ENCODE measurements around the gene MADD. TPM values are rescaled to one million over a fixed set of nuclear protein-coding genes. Genes with fewer than 3 reads are reported as not detected.

MADD gene
- total RNA-seq, 1 donor from 2014 or later, result 31.7 TPM

DNA sequence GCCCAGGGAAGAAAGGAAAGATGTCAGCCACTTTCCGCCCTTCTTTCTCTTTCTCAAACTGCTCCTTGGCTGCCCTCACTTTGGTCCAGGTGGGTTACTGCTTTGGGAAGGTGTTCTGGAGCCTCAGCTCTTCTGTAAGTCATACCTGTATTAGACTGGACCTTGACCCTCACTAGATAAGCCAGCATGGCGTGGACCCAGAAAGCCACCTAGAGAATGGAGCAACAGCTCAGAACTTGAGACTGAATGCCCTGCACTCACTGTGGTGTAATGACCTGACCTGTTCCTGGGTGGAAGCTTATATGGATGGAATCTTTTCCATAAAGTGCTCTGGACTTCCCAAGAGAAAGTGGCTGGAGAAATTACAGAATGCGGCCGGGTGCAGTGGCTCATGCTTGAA is 36.9 kb upstream of the MADD start:
- Histone ChIP-seq H3K27ac (no peak overlapping the region), H3K4me1 (no peaks in the 10 kb centered on the region), H3K36me3 (peaks cover 19 to 74% of the 10 kb centered on the region in 2 donors), H3K27me3 (no peaks in the 10 kb centered on the region), H3K4me3 (no peak overlapping the region), H3K9me3 (no peaks in the 10 kb centered on the region)
- TF ChIP-seq, protein P1, sequence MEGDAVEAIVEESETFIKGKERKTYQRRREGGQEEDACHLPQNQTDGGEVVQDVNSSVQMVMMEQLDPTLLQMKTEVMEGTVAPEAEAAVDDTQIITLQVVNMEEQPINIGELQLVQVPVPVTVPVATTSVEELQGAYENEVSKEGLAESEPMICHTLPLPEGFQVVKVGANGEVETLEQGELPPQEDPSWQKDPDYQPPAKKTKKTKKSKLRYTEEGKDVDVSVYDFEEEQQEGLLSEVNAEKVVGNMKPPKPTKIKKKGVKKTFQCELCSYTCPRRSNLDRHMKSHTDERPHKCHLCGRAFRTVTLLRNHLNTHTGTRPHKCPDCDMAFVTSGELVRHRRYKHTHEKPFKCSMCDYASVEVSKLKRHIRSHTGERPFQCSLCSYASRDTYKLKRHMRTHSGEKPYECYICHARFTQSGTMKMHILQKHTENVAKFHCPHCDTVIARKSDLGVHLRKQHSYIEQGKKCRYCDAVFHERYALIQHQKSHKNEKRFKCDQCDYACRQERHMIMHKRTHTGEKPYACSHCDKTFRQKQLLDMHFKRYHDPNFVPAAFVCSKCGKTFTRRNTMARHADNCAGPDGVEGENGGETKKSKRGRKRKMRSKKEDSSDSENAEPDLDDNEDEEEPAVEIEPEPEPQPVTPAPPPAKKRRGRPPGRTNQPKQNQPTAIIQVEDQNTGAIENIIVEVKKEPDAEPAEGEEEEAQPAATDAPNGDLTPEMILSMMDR (IDR thresholded peaks at IDR 0.05), result no peak
- DNase-seq (ENCODE audit: low spot score in 2 of 2), result no peak
- intact Hi-C loops (cut with DNase I), result no loop called here

DNA sequence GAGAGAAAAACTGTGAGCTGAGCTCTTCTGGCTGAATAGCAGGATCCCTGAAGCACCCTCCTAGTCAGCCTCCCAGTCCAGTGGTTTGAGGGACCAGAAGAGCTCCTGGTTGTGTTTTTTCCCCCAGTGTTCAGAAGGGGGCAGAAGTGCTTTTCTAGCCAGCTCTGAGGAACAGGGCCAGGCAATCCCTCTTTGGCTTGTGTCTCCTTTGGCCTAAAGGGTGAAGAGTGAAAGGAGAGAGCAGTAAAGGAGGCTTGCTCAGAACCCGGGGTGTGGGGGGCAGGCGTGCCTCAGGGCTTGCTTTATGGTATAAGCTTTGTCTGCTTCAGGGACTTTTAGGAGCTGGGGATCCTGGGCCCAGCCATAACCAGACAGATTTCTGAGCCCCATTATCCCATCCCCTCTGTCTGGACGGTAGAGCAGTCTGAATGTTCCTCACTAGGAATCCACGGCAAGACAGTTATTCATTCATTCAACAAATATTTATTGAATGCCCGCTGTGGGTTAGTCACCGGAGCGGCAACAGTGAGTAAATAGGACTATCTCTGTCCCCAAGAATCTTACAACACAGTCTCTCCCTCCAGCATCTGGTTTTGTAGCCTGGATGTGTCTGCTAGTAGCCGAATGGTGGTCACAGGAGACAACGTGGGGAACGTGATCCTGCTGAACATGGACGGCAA is 35.8 kb upstream of the MADD start:
- Histone ChIP-seq H3K9me3 (no peaks in the 10 kb centered on the region), H3K36me3 (peaks cover 22 to 80% of the 10 kb centered on the region in 2 donors), H3K27ac (no peak overlapping the region), H3K4me1 (no peaks in the 10 kb centered on the region), H3K27me3 (no peaks in the 10 kb centered on the region), H3K4me3 (no peak overlapping the region)
- TF ChIP-seq, protein P1 (IDR thresholded peaks at IDR 0.05), result peak in 1 of 3 experiments; percentile 21
- DNase-seq (ENCODE audit: low spot score in 2 of 2), result no peak
- intact Hi-C loops (cut with DNase I), result no loop called here

DNA sequence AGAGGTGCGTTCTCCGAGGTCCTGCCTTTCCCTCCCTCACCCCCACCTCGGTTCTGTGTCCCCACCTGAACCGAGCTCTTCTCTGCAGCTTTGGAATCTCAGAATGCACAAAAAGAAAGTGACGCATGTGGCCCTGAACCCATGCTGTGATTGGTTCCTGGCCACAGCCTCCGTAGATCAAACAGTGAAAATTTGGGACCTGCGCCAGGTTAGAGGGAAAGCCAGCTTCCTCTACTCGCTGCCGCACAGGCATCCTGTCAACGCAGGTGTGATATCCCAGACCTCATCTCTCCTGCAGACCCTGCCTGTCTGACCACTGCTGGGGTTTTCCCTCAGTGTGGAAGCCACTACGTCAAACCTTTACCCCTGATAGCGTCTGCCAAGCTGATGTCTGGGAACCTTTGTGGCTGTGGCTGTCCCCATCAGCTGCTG is 35.2 kb upstream of the MADD start:
- DNase-seq (ENCODE audit: low spot score in 2 of 2), result no peak
- Histone ChIP-seq H3K27ac (no peak overlapping the region), H3K4me1 (no peaks in the 10 kb centered on the region), H3K9me3 (no peaks in the 10 kb centered on the region), H3K4me3 (no peak overlapping the region), H3K36me3 (peaks cover 27 to 81% of the 10 kb centered on the region in 2 donors), H3K27me3 (no peaks in the 10 kb centered on the region)
- TF ChIP-seq, protein P1 (IDR thresholded peaks at IDR 0.05), result no peak
- intact Hi-C loops (cut with DNase I), result no loop called here

DNA sequence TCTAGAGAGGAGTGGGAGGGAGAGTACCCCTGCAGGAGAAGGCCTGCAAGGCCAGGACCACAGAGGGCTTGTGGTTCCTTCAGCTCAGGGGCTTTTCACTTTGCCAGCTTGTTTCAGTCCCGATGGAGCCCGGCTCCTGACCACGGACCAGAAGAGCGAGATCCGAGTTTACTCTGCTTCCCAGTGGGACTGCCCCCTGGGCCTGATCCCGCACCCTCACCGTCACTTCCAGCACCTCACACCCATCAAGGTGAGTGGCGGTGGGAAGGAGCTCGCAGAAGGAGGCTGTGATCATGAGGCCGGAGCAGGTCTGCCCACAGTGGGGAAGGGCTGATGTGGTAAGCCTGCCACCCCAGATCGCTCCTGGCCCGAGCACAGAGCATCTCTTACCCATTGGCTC is 34.8 kb upstream of the MADD start:
- H3K36me3 ChIP-seq, result peaks cover 32 to 81% of the 10 kb centered on the region in 2 donors
- TF ChIP-seq, protein P1 (IDR thresholded peaks at IDR 0.05), result no peak
- no peak overlapping the region for H3K27ac ChIP-seq
- H3K4me1 ChIP-seq, result no peaks in the 10 kb centered on the region
- no peaks in the 10 kb centered on the region for H3K9me3 ChIP-seq
- intact Hi-C loops (cut with DNase I), result no loop called here
- no peak overlapping the region for H3K4me3 ChIP-seq
- H3K27me3 ChIP-seq, result no peaks in the 10 kb centered on the region
- DNase-seq (ENCODE audit: low spot score in 2 of 2), result no peak

DNA sequence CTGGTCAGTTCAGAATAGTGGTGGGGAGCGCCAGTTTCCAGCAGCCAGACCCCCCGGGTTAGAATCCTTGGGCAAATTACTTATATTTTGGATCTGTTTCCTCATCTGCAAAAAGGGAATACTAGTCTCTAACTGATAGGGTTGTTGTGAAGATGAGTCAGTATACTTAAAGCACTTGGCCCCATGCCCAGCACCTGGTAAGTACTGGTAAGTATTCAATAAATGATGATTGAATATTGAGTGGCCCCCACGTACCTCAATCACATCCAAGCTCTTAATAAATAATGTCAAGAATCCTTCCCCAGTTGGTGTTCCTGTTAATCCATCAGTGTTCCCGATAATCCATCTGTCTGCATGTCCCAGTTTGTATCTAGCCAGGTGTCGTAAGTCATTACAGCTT is 33.5 kb upstream of the MADD start:
- Histone ChIP-seq H3K36me3 (peaks cover 40 to 84% of the 10 kb centered on the region in 2 donors), H3K4me3 (no peak overlapping the region), H3K4me1 (no peaks in the 10 kb centered on the region), H3K27ac (no peak overlapping the region), H3K27me3 (no peaks in the 10 kb centered on the region), H3K9me3 (no peaks in the 10 kb centered on the region)
- intact Hi-C loops (cut with DNase I), result no loop called here
- TF ChIP-seq, protein P1 (IDR thresholded peaks at IDR 0.05), result no peak
- no peak for DNase-seq (ENCODE audit: low spot score in 2 of 2)
